Activated T-cell treated with anti-CD3 and anti-CD28 coated beads, Interleukin-2, amount 50 U/mL, for 4 hours (primary cell): Measurements from ENCODE around the gene NR3C1. TPM values are rescaled to one million over a fixed set of nuclear protein-coding genes. Genes with fewer than 3 reads are reported as not detected.

Experiments
- ATAC-seq, 2 donors: fragments of 200-7000 bp; cut with Tn5 transposase; one replicate each; pipeline ENCODE4 v1.10.0; 2021
- DNase-seq: peaks from one replicate; pipeline ENCODE4 v3.0.0-alpha.2; 2020
- H3K27me3 Mint-ChIP-seq: one replicate; pipeline ENCODE4 v1.8.0; 2021; ENCODE audit warnings: low read depth, mixed read lengths
- H3K36me3 Mint-ChIP-seq: one replicate; pipeline ENCODE4 v1.8.0; 2022; ENCODE audit warnings: mixed read lengths; ENCODE audit not compliant: insufficient read depth
- H3K4me1 Mint-ChIP-seq: one replicate; pipeline ENCODE4 v1.8.0; 2021; ENCODE audit warnings: low read depth, mixed read lengths
- H3K4me3 Mint-ChIP-seq: one replicate; pipeline ENCODE4 v1.8.0; 2021; ENCODE audit warnings: mild to moderate bottlenecking, moderate library complexity, mixed read lengths
- H3K9me3 Mint-ChIP-seq: one replicate; pipeline ENCODE4 v1.8.0; 2021; ENCODE audit warnings: mixed read lengths
- total RNA-seq, 3 donors: library from RNA; stranded (reverse); gene quantifications; one replicate each; pipeline ENCODE4 v1.2.1, GENCODE V29; 2021

The NR3C1 gene
- total RNA-seq, 3 donors from 2014 or later, result 40.2 to 53.3 (median 43.1) TPM

- H3K9me3 Mint-ChIP-seq, result no peaks in the 10 kb centered on the region
- peak; percentile 77 to 79 for ATAC-seq
- no peak for DNase-seq
- no peaks in the 10 kb centered on the region for H3K27me3 Mint-ChIP-seq
- no peak overlapping the region for H3K4me3 Mint-ChIP-seq
- peaks cover 27% of the 10 kb centered on the region for H3K36me3 Mint-ChIP-seq
- H3K4me1 Mint-ChIP-seq, result peaks cover 74% of the 10 kb centered on the region
Observed at GRCh38 chr5:143374496-143375217, 28.8 kb downstream of the NR3C1 start.

DNA sequence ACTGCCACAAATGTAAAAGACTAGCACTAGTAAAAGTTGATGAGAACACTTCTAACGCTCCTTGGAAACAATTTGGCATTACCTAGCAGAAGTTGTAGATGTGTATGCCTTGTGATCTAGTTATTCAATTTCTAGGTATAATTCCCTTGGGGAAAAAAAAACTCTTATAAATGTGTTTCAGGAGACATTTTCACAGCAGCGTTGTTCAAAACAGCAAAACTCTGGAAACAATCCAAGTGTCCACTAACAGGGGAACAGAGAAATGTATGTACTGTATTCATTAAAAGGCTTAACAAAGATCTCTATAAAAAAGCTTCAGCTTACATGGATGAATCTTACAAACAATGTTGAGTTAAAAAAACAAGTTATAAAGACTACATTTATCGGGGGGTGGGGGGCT is 30.4 kb downstream of the NR3C1 start:
- ATAC-seq (no peak), DNase-seq (no peak)
- no peaks in the 10 kb centered on the region for H3K27me3 Mint-ChIP-seq
- peaks cover 33% of the 10 kb centered on the region for H3K36me3 Mint-ChIP-seq
- no peak overlapping the region for H3K4me3 Mint-ChIP-seq
- H3K9me3 Mint-ChIP-seq, result no peaks in the 10 kb centered on the region
- H3K4me1 Mint-ChIP-seq, result peaks cover 71% of the 10 kb centered on the region

DNA sequence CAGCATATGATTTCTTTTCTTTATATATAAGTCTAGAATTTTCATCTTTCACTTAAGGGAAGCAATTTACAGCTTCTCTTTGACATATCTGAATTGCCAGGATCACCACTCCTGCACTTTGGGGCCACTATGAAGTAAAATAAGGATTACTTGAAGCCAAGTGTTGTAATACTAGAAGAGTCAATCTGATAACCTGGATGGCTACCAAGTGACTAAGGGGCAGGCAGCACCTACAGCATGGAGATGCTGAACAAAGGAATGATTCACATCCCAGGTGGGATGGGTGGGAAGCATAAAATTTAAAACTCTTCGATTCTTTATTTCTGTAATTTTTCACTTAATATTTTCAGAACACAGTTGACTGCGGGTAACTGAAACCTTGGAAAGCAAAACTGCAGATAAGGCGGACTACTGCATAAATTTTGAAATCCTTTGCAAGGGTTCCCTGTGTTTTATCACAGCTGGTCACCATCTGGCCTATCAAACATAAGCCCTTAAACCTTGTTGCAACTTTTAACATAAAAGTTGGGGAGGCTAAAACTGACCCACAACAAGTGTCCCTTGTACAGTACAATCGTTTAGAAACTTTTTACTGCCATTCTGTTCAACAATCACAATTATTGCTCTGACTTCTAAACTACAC is 31.2 kb downstream of the NR3C1 start:
- no peak for DNase-seq
- H3K4me3 Mint-ChIP-seq, result no peak overlapping the region
- no peak for ATAC-seq
- peaks cover 33% of the 10 kb centered on the region for H3K36me3 Mint-ChIP-seq
- H3K4me1 Mint-ChIP-seq, result peaks cover 69% of the 10 kb centered on the region
- no peaks in the 10 kb centered on the region for H3K27me3 Mint-ChIP-seq
- H3K9me3 Mint-ChIP-seq, result no peaks in the 10 kb centered on the region

DNA sequence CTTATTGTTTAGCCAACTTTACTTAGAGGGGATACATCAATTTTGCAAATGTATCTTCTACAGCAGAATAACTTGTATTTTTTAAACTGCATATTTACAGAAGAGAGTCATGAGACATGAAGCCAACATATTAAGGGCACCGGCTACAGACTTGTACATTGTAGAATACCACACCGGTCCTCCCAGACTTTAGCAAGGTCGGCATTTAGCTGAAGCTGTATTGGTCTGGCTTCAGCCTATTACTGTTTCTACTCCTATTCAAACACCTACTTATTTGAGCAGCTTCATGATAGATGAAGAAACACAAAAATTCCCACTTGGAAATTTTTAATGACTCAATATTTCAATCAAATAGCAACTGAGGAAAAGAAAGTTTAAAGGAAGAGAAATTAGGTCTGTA is 33.0 kb downstream of the NR3C1 start:
- Mint-ChIP-seq H3K27me3 (no peaks in the 10 kb centered on the region), H3K36me3 (peaks cover 40% of the 10 kb centered on the region), H3K4me1 (peaks cover 69% of the 10 kb centered on the region), H3K9me3 (no peaks in the 10 kb centered on the region), H3K4me3 (no peak overlapping the region)
- no peak for ATAC-seq
- no peak for DNase-seq

DNA sequence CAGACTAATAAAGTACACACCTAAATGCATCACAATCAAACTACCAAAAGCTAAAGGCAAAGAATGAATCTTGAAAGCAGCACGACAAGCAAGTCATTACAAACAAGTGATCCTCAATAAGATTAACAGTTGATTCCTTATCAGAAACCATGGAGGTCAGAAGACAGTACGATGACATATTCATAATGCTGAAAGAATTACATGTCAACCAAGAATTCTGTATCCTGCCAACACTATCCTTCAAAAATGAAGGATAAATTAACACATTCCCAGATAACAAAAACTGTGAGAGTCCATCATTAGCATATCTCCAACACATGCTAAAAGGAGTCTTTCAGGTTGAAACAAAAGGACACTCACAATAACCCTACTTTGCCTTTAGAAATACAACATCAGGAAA is 39.4 kb downstream of the NR3C1 start:
- H3K4me1 Mint-ChIP-seq, result peaks cover 80% of the 10 kb centered on the region

DNA sequence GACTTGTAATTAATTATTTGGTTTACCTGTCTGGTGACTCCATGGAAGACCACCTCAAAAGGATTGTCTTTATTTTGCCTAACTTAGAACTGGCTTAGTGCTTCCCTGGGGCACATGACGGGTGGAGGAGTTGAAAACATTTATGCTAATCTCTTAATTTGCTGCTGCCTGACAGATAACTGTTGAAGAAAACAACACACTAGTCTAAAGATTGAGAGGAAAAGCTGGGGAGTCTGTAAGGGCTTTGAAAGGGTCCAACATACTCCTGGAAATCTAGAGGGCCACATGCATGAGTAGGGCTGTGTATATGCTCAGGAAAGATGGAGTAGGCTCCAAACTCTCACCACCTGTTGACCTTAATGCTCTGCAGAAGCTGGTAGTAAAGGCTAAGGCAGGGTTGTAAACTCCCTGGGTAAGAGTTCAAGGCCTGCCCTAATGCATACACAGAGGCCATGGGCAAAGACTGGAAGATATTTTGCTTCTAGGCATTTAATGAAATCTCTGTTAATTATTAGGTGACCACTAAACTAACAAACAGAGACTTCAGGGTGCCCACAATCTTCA is 40.7 kb downstream of the NR3C1 start:
- no peak for ATAC-seq
- peaks cover 15% of the 10 kb centered on the region for H3K9me3 Mint-ChIP-seq
- no peak overlapping the region for H3K4me3 Mint-ChIP-seq
- DNase-seq, result no peak
- H3K27me3 Mint-ChIP-seq, result no peaks in the 10 kb centered on the region
- peaks cover 34% of the 10 kb centered on the region for H3K36me3 Mint-ChIP-seq
- H3K4me1 Mint-ChIP-seq, result peaks cover 80% of the 10 kb centered on the region

More for the DNA sequence above, 39.4 kb downstream of the NR3C1 start:
- Mint-ChIP-seq H3K4me3 (no peak overlapping the region), H3K9me3 (peaks cover 15% of the 10 kb centered on the region), H3K27me3 (no peaks in the 10 kb centered on the region), H3K36me3 (peaks cover 36% of the 10 kb centered on the region)
- no peak for DNase-seq
- ATAC-seq, result no peak

- ATAC-seq, result no peak
- Mint-ChIP-seq H3K4me3 (no peak overlapping the region), H3K9me3 (peaks cover 15% of the 10 kb centered on the region), H3K36me3 (peaks cover 29% of the 10 kb centered on the region), H3K4me1 (peaks cover 82% of the 10 kb centered on the region), H3K27me3 (no peaks in the 10 kb centered on the region)
- DNase-seq, result no peak
Observed at GRCh38 chr5:143361438-143361837, 42.0 kb downstream of the NR3C1 start.

GRCh38 chr5:143360755-143361154 is 42.7 kb downstream of the NR3C1 start:
- no peaks in the 10 kb centered on the region for H3K27me3 Mint-ChIP-seq
- peaks cover 26% of the 10 kb centered on the region for H3K36me3 Mint-ChIP-seq
- ATAC-seq (no peak), DNase-seq (no peak)
- no peak overlapping the region for H3K4me3 Mint-ChIP-seq
- peaks cover 15% of the 10 kb centered on the region for H3K9me3 Mint-ChIP-seq
- H3K4me1 Mint-ChIP-seq, result peaks cover 81% of the 10 kb centered on the region

- ATAC-seq (no peak), DNase-seq (no peak)
- H3K9me3 Mint-ChIP-seq, result peaks cover 11% of the 10 kb centered on the region
- no peak overlapping the region for H3K4me3 Mint-ChIP-seq
- H3K27me3 Mint-ChIP-seq, result no peaks in the 10 kb centered on the region
- H3K4me1 Mint-ChIP-seq, result peaks cover 82% of the 10 kb centered on the region
- peaks cover 21% of the 10 kb centered on the region for H3K36me3 Mint-ChIP-seq
Observed at GRCh38 chr5:143359869-143360268, 43.6 kb downstream of the NR3C1 start.

- H3K4me1 Mint-ChIP-seq, result peaks cover 85% of the 10 kb centered on the region
- no peaks in the 10 kb centered on the region for H3K9me3 Mint-ChIP-seq
- H3K27me3 Mint-ChIP-seq, result no peaks in the 10 kb centered on the region
- DNase-seq, result no peak
- ATAC-seq, result no peak
- H3K36me3 Mint-ChIP-seq, result peaks cover 13% of the 10 kb centered on the region
- H3K4me3 Mint-ChIP-seq, result no peak overlapping the region
Observed at GRCh38 chr5:143356855-143357583, 46.5 kb downstream of the NR3C1 start.

GRCh38 chr5:143355710-143356109 is 47.8 kb downstream of the NR3C1 start:
- peaks cover 77% of the 10 kb centered on the region for H3K4me1 Mint-ChIP-seq
- no peak overlapping the region for H3K4me3 Mint-ChIP-seq
- H3K36me3 Mint-ChIP-seq, result peaks cover 13% of the 10 kb centered on the region
- H3K27me3 Mint-ChIP-seq, result no peaks in the 10 kb centered on the region
- no peaks in the 10 kb centered on the region for H3K9me3 Mint-ChIP-seq
- ATAC-seq, result peak in 1 of 2 donors; percentile 41
- DNase-seq, result peak; percentile 51

GRCh38 chr5:143354025-143354424 is 49.5 kb downstream of the NR3C1 start:
- peaks cover 10% of the 10 kb centered on the region for H3K36me3 Mint-ChIP-seq
- peaks cover 65% of the 10 kb centered on the region for H3K4me1 Mint-ChIP-seq
- peak overlapping the region; percentile 82 for H3K4me3 Mint-ChIP-seq
- no peaks in the 10 kb centered on the region for H3K27me3 Mint-ChIP-seq
- ATAC-seq (peak; percentile 24 to 47), DNase-seq (no peak)
- H3K9me3 Mint-ChIP-seq, result no peaks in the 10 kb centered on the region

DNA sequence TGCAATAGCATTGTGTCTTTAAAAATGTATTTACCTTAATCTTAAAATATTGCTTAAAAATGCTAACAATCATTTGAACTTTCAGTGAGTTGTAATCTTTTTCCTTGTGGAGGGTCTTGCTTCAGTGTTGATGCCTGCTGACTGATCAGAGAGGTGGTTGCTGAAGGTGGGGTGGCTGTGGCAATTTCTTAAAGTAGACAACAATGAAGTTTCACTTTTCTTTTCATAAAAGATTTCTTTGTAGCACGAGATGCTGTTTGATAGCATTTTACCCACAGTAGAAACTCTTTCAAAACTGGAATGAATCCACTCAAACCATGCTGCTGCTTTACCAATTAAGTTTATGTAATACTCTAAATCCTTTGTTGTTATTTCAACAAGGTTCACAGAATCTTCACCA is 50.8 kb downstream of the NR3C1 start:
- H3K4me3 Mint-ChIP-seq, result peak overlapping the region; percentile 82
- DNase-seq (peak; percentile 11), ATAC-seq (peak; percentile 68 to 69)
- H3K36me3 Mint-ChIP-seq, result peaks cover 9% of the 10 kb centered on the region
- H3K27me3 Mint-ChIP-seq, result no peaks in the 10 kb centered on the region
- peaks cover 55% of the 10 kb centered on the region for H3K4me1 Mint-ChIP-seq
- H3K9me3 Mint-ChIP-seq, result no peaks in the 10 kb centered on the region

- DNase-seq (no peak), ATAC-seq (peak; percentile 49 to 51)
- Mint-ChIP-seq H3K36me3 (peaks cover 8% of the 10 kb centered on the region), H3K4me1 (peaks cover 46% of the 10 kb centered on the region), H3K27me3 (no peaks in the 10 kb centered on the region), H3K4me3 (no peak overlapping the region), H3K9me3 (no peaks in the 10 kb centered on the region)
Observed at GRCh38 chr5:143350751-143351602, 52.5 kb downstream of the NR3C1 start.
